A549 (cell line): ENCODE results near the gene ADGRF3. TPM values are rescaled to one million over a fixed set of nuclear protein-coding genes. Genes with fewer than 3 reads are reported as not detected.

Experiments
- ATAC-seq, 2 experiments: fragments of 200-7000 bp in 1 of 2; fragments of >200 bp in 1 of 2; cut with Nextera tagmentation in 1 of 2; cut with Tn5 transposase in 1 of 2; 3 replicates each; pipeline versions ENCODE4 v1.8.0 to v1.9.1; 2018 to 2020; ENCODE audit warnings: mild to moderate bottlenecking in 1 of 2, moderate library complexity in 1 of 2
- CTCF ChIA-PET: fragments of 300-600 bp; sonication (Branson Sonifier 250); formaldehyde crosslinking; extraction: SDS; loops from one replicate; lab custom pipeline; 2021; ENCODE audit warnings: antibody characterized with exemption, inconsistent platforms; lab: Yijun Ruan, JAX
- POLR2A ChIA-PET: fragments of 350-600 bp; formaldehyde crosslinking; extraction: SDS; loops from one replicate; lab custom pipeline; 2021; ENCODE audit warnings: antibody characterized with exemption, inconsistent platforms; lab: Yijun Ruan, JAX
- DNase-seq, 2 experiments: peaks; one replicate each; pipeline versions ENCODE4 v3.0.0 to v3.0.0-alpha.2; 2011 to 2016; ENCODE audit warnings: low read depth in 1 of 2, low spot score in 1 of 2
- FAIRE-seq: peaks from 2 replicates; lab custom pipeline; 2011; peaks lifted over from hg19 to GRCh38; lab: Jason Lieb, UNC
- H3K27ac ChIP-seq, 2 experiments: fragments of >200 bp; sonication (Bioruptor Twin); formaldehyde crosslinking; 3 replicates each; pipeline ENCODE4 v1.5.1; 2016 to 2017
- H3K4me1 ChIP-seq: fragments of >200 bp; sonication (Bioruptor Twin); formaldehyde crosslinking; 3 replicates; pipeline ENCODE4 v1.6.1; 2016
- H3K4me2 ChIP-seq: fragments of >200 bp; sonication (Bioruptor Twin); formaldehyde crosslinking; 3 replicates; pipeline ENCODE4 v1.6.1; 2016
- H3K4me3 ChIP-seq: fragments of >200 bp; sonication (Bioruptor Twin); formaldehyde crosslinking; 3 replicates; pipeline ENCODE4 v1.5.1; 2016
- H3K9me3 ChIP-seq: fragments of >200 bp; sonication (Bioruptor Twin); formaldehyde crosslinking; 3 replicates; pipeline ENCODE4 v1.6.1; 2016
- BHLHE40 ChIP-seq: IDR thresholded peaks from 2 replicates; pipeline ENCODE4 v1.6.1; 2012; ENCODE audit warnings: low read depth, low read length, inconsistent platforms
- CBX2 ChIP-seq: fragments of 200-600 bp; sonication (generic); IDR thresholded peaks from 2 replicates; pipeline ENCODE4 v1.6.1; 2016; ENCODE audit warnings: low read depth, mild to moderate bottlenecking, borderline replicate concordance
- CBX8 ChIP-seq: fragments of 200-600 bp; sonication (generic); IDR thresholded peaks from 2 replicates; pipeline ENCODE4 v1.6.1; 2016
- CHD4 ChIP-seq: fragments of 200-600 bp; sonication (generic); IDR thresholded peaks from 2 replicates; pipeline ENCODE4 v1.6.1; 2016; ENCODE audit warnings: antibody characterized with exemption, mild to moderate bottlenecking, borderline replicate concordance
- ESRRA ChIP-seq: fragments of 150-350 bp; IDR thresholded peaks from 2 replicates; pipeline ENCODE4 v1.6.1; 2014; ENCODE audit warnings: mild to moderate bottlenecking, low read length, borderline replicate concordance
- FOSB ChIP-seq: fragments of 250-450 bp; sonication (Bioruptor Pico); IDR thresholded peaks from 2 replicates; pipeline ENCODE4 v1.5.0; 2020; ENCODE audit warnings: mild to moderate bottlenecking, moderate library complexity
- GATA3 ChIP-seq: IDR thresholded peaks from 2 replicates; pipeline ENCODE4 v1.6.1; 2012; ENCODE audit warnings: borderline replicate concordance
- HDAC2 ChIP-seq: fragments of 200-600 bp; sonication (generic); IDR thresholded peaks from 2 replicates; pipeline ENCODE4 v1.6.1; 2016
- HEYL ChIP-seq: fragments of 250-450 bp; sonication (Bioruptor Pico); IDR thresholded peaks from 2 replicates; pipeline ENCODE4 v1.8.0; 2021; ENCODE audit warnings: mild to moderate bottlenecking, moderate library complexity
- HOXB13 ChIP-seq: fragments of 250-450 bp; sonication (Bioruptor Pico); IDR thresholded peaks from 2 replicates; pipeline ENCODE4 v1.5.0; 2020; ENCODE audit warnings: low read depth, mild to moderate bottlenecking, moderate library complexity
- JUNB ChIP-seq: fragments of >200 bp; sonication (Bioruptor Twin); formaldehyde crosslinking; IDR thresholded peaks from 2 replicates; pipeline ENCODE4 v1.6.1; 2016
- KDM1A ChIP-seq: fragments of 200-600 bp; sonication (generic); IDR thresholded peaks from 2 replicates; pipeline ENCODE4 v1.6.1; 2016; ENCODE audit warnings: low read depth, mild to moderate bottlenecking
- NFE2L2 ChIP-seq: fragments of 150-350 bp; conservative IDR thresholded peaks from 2 replicates; pipeline ENCODE4 v1.6.1; 2014; ENCODE audit warnings: low read length
- NPAS2 ChIP-seq: fragments of 250-450 bp; sonication (Bioruptor Pico); IDR thresholded peaks from 2 replicates; pipeline ENCODE4 v1.8.0; 2022; ENCODE audit warnings: mild to moderate bottlenecking, moderate library complexity, borderline replicate concordance
- NR3C1 ChIP-seq: fragments of >200 bp; sonication (Bioruptor Twin); formaldehyde crosslinking; IDR thresholded peaks from 3 replicates; pipeline ENCODE4 v1.6.1; 2017
- RCOR1 ChIP-seq: fragments of 150-350 bp; IDR thresholded peaks from 2 replicates; pipeline ENCODE4 v1.6.1; 2014; ENCODE audit warnings: antibody characterized with exemption, low read length, low read depth
- RFX5 ChIP-seq: fragments of 450-650 bp; IDR thresholded peaks from 2 replicates; pipeline ENCODE4 v1.7.1; 2014; ENCODE audit warnings: antibody characterized with exemption, mild to moderate bottlenecking, moderate library complexity
- SREBF2 ChIP-seq: fragments of 450-650 bp; IDR thresholded peaks from 2 replicates; pipeline ENCODE4 v1.6.1; 2014; ENCODE audit warnings: mild to moderate bottlenecking, moderate library complexity
- TP53 ChIP-seq: fragments of 250-450 bp; sonication (Bioruptor Pico); IDR thresholded peaks from 2 replicates; pipeline ENCODE4 v1.5.0; 2021; ENCODE audit warnings: mild to moderate bottlenecking, moderate library complexity
- ZC3H11A ChIP-seq: fragments of 450-650 bp; IDR thresholded peaks from 2 replicates; pipeline ENCODE4 v1.6.1; 2014; ENCODE audit warnings: antibody characterized with exemption, mild to moderate bottlenecking
- ZFP36 ChIP-seq: fragments of 450-650 bp; IDR thresholded peaks from 2 replicates; pipeline ENCODE4 v1.6.1; 2014; ENCODE audit warnings: borderline replicate concordance; ENCODE audit not compliant: partially characterized antibody
- ZNF302 ChIP-seq: fragments of 250-450 bp; sonication (Bioruptor Pico); IDR thresholded peaks from 2 replicates; pipeline ENCODE4 v1.9.0; 2021; ENCODE audit warnings: inconsistent platforms, mild to moderate bottlenecking, moderate library complexity
- WGBS: methylation state at CpG from one replicate; pipeline ENCODE4 v1.1.6; 2017; ENCODE audit errors: missing lambda C conversion rate; 5-methylcytosine and 5-hydroxymethylcytosine counted together
- polyA plus RNA-seq, 4 experiments: library from polyadenylated mRNA; depleted of rRNA in 3 of 4; stranded (reverse); fragments of >200 nt; fragmentation: RNase III in 1 of 4; extraction: RNeasy Plus Mini Kit Qiagen cat#74134 plus additional on column Dnase treatment in 1 of 4; gene quantifications; 2 replicates in 3 of 4; 3 replicates in 1 of 4; pipeline ENCODE4 v1.2.3, GENCODE V29; 2011 to 2017
- TF ChIP-seq, protein P1 (sequence below): fragments of 250-450 bp; sonication (Bioruptor Pico); IDR thresholded peaks from 2 replicates; pipeline ENCODE4 v1.5.0; 2021; ENCODE audit warnings: mild to moderate bottlenecking, moderate library complexity, borderline replicate concordance
- TF ChIP-seq, protein P2 (sequence below): IDR thresholded peaks from 2 replicates; pipeline ENCODE4 v1.6.1; 2012
- TF ChIP-seq, protein P3 (sequence below): fragments of 150-350 bp; IDR thresholded peaks from 2 replicates; pipeline ENCODE4 v1.6.1; 2014; ENCODE audit warnings: low read depth, mild to moderate bottlenecking, low read length
- TF ChIP-seq, protein P4 (sequence below): fragments of >200 bp; sonication (Bioruptor Twin); formaldehyde crosslinking; IDR thresholded peaks from 3 replicates; pipeline ENCODE4 v1.5.1; 2016
- TF ChIP-seq, protein P5 (sequence below): fragments of 200-600 bp; sonication (generic); IDR thresholded peaks from 2 replicates; pipeline ENCODE4 v1.6.1; 2016; ENCODE audit warnings: antibody characterized with exemption, mild to moderate bottlenecking, moderate library complexity

The ADGRF3 gene
- polyA plus RNA-seq, 2 of the 4 experiments (the other 2 are of a cell fraction): 0.12 to 0.21 TPM

DNA sequence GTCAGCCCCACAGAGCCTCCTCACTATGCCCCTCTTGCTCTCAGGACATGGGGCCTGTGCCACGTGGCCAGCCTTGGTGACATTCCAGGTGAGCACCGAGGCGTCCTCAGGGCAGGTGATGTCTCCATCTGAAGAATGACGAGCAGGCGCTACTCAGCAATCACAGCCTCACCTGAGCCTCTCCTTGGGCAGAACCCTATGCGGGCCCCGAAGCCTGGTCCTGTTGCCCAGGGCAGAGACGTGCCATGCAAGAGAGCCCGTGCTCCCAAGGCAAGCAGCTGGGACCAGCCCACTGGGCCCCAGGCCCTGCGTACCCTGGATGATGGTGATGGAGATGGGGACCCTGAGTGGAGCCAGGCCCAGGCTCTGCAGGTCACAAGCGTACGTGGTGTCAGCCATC, 33.1 kb downstream of the ADGRF3 start:
- CTCF ChIA-PET: interaction anchor here (0.8 to 14.5 kb wide), 7 partner anchors 8 to 156 kb away, joined by 3 to 156 read pairs (median 3); no protein-coding TSS in a partner anchor
- POLR2A ChIA-PET: no interaction called here
- no peaks in the 10 kb centered on the region for H3K9me3 ChIP-seq
- TF ChIP-seq, protein P1, sequence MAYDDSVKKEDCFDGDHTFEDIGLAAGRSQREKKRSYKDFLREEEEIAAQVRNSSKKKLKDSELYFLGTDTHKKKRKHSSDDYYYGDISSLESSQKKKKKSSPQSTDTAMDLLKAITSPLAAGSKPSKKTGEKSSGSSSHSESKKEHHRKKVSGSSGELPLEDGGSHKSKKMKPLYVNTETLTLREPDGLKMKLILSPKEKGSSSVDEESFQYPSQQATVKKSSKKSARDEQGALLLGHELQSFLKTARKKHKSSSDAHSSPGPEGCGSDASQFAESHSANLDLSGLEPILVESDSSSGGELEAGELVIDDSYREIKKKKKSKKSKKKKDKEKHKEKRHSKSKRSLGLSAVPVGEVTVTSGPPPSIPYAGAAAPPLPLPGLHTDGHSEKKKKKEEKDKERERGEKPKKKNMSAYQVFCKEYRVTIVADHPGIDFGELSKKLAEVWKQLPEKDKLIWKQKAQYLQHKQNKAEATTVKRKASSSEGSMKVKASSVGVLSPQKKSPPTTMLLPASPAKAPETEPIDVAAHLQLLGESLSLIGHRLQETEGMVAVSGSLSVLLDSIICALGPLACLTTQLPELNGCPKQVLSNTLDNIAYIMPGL (CRISPR knock-in tag): no peak
- TF ChIP-seq FOSB (no peak), NPAS2 (CRISPR knock-in tag) (no peak), NFE2L2 (no peak), HOXB13 (CRISPR knock-in tag) (no peak), SREBF2 (no peak), CBX2 (no peak), TP53 (CRISPR knock-in tag) (no peak), ZC3H11A (no peak), ESRRA (no peak), CBX8 (no peak), KDM1A (no peak), ZNF302 (CRISPR knock-in tag) (no peak)
- TF ChIP-seq, protein P2, sequence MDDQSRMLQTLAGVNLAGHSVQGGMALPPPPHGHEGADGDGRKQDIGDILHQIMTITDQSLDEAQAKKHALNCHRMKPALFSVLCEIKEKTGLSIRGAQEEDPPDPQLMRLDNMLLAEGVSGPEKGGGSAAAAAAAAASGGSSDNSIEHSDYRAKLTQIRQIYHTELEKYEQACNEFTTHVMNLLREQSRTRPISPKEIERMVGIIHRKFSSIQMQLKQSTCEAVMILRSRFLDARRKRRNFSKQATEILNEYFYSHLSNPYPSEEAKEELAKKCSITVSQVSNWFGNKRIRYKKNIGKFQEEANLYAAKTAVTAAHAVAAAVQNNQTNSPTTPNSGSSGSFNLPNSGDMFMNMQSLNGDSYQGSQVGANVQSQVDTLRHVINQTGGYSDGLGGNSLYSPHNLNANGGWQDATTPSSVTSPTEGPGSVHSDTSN: no peak
- TF ChIP-seq, protein P3, sequence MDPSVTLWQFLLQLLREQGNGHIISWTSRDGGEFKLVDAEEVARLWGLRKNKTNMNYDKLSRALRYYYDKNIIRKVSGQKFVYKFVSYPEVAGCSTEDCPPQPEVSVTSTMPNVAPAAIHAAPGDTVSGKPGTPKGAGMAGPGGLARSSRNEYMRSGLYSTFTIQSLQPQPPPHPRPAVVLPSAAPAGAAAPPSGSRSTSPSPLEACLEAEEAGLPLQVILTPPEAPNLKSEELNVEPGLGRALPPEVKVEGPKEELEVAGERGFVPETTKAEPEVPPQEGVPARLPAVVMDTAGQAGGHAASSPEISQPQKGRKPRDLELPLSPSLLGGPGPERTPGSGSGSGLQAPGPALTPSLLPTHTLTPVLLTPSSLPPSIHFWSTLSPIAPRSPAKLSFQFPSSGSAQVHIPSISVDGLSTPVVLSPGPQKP: no peak
- TF ChIP-seq, all 56 proteins: peak for 0
- ATAC-seq: no peak
- H3K4me3 ChIP-seq: no peak overlapping the region
- H3K4me2 ChIP-seq: no peak overlapping the region
- H3K4me1 ChIP-seq: no peaks in the 10 kb centered on the region
- no peak for FAIRE-seq
- no peak overlapping the region for H3K27ac ChIP-seq
- 43% methylated on average over 7 of the region's 12 CpGs for WGBS
- no peak for DNase-seq

DNA sequence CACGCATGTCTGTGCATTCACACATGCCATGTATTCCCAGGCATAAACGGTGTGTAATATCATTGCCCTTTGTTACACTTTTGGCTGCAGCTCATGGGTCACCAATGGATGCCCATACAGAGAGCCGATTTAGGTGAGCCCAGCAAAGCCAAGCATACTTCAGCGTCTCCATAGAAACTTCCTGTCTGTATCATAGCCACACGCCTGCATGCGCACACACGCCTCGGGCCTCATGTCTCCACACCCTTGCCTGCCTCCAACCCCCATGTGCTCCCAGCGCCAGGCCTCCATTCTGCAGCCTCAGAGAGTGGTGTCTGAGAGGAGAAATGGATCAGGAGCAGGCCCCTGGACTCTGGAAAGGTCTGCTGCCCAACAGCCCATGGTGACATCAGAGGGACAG, 34.1 kb downstream of the ADGRF3 start:
- FAIRE-seq: no peak
- H3K4me2 ChIP-seq: no peak overlapping the region
- no peak overlapping the region for H3K27ac ChIP-seq
- H3K9me3 ChIP-seq: no peaks in the 10 kb centered on the region
- no peak for ATAC-seq
- TF ChIP-seq NPAS2 (CRISPR knock-in tag): no peak
- TF ChIP-seq NR3C1: no peak
- no peak for TF ChIP-seq GATA3
- no peak for TF ChIP-seq JUNB
- TF ChIP-seq ESRRA: no peak
- TF ChIP-seq RFX5: no peak
- TF ChIP-seq, protein P4, sequence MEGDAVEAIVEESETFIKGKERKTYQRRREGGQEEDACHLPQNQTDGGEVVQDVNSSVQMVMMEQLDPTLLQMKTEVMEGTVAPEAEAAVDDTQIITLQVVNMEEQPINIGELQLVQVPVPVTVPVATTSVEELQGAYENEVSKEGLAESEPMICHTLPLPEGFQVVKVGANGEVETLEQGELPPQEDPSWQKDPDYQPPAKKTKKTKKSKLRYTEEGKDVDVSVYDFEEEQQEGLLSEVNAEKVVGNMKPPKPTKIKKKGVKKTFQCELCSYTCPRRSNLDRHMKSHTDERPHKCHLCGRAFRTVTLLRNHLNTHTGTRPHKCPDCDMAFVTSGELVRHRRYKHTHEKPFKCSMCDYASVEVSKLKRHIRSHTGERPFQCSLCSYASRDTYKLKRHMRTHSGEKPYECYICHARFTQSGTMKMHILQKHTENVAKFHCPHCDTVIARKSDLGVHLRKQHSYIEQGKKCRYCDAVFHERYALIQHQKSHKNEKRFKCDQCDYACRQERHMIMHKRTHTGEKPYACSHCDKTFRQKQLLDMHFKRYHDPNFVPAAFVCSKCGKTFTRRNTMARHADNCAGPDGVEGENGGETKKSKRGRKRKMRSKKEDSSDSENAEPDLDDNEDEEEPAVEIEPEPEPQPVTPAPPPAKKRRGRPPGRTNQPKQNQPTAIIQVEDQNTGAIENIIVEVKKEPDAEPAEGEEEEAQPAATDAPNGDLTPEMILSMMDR: no peak
- TF ChIP-seq FOSB: no peak
- TF ChIP-seq, protein P2: no peak
- no peak for TF ChIP-seq ZFP36
- TF ChIP-seq CBX8: no peak
- no peak for TF ChIP-seq HDAC2
- no peak for TF ChIP-seq ZNF302 (CRISPR knock-in tag)
- no peak for TF ChIP-seq RCOR1
- TF ChIP-seq BHLHE40: no peak
- TF ChIP-seq, protein P5, sequence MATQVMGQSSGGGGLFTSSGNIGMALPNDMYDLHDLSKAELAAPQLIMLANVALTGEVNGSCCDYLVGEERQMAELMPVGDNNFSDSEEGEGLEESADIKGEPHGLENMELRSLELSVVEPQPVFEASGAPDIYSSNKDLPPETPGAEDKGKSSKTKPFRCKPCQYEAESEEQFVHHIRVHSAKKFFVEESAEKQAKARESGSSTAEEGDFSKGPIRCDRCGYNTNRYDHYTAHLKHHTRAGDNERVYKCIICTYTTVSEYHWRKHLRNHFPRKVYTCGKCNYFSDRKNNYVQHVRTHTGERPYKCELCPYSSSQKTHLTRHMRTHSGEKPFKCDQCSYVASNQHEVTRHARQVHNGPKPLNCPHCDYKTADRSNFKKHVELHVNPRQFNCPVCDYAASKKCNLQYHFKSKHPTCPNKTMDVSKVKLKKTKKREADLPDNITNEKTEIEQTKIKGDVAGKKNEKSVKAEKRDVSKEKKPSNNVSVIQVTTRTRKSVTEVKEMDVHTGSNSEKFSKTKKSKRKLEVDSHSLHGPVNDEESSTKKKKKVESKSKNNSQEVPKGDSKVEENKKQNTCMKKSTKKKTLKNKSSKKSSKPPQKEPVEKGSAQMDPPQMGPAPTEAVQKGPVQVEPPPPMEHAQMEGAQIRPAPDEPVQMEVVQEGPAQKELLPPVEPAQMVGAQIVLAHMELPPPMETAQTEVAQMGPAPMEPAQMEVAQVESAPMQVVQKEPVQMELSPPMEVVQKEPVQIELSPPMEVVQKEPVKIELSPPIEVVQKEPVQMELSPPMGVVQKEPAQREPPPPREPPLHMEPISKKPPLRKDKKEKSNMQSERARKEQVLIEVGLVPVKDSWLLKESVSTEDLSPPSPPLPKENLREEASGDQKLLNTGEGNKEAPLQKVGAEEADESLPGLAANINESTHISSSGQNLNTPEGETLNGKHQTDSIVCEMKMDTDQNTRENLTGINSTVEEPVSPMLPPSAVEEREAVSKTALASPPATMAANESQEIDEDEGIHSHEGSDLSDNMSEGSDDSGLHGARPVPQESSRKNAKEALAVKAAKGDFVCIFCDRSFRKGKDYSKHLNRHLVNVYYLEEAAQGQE: no peak
- TF ChIP-seq CHD4: no peak
- TF ChIP-seq HEYL: no peak
- 61% methylated on average over 9 of the region's 9 CpGs for WGBS
- DNase-seq: no peak
- POLR2A ChIA-PET: no interaction called here
- no peak overlapping the region for H3K4me3 ChIP-seq
- CTCF ChIA-PET: interaction anchor here (14.5 kb wide), 1 partner anchor 18 kb away, joined by 156 read pairs; no protein-coding TSS in a partner anchor
- no peaks in the 10 kb centered on the region for H3K4me1 ChIP-seq
